GM12878 (cell line): ENCODE measurements around the gene MEF2D. TPM values are rescaled to one million over a fixed set of nuclear protein-coding genes. Genes with fewer than 3 reads are reported as not detected.
A peak's percentile ranks its signal among the peaks of the same experiment; 100 is the strongest.

Experiments used
- ATAC-seq: fragments of 200-7000 bp; cut with Tn5 transposase; 3 replicates; pipeline ENCODE4 v1.9.1; 2020; ENCODE audit warnings: mild to moderate bottlenecking, moderate library complexity
- BruUV-seq: library from RNA; stranded (reverse); fragments of 400-500 nt; replicated peaks from 2 replicates; lab custom pipeline; 2021; lab: Mats Ljungman, UMichigan
- CTCF ChIA-PET: fragments of 300-600 bp; sonication (Branson Sonifier 250); formaldehyde crosslinking; extraction: SDS; loops from one replicate; lab custom pipeline; 2021; ENCODE audit warnings: inconsistent platforms; lab: Yijun Ruan, JAX
- POLR2A ChIA-PET: fragments of 350-600 bp; formaldehyde crosslinking; extraction: SDS; loops from one replicate; lab custom pipeline; 2021; ENCODE audit warnings: inconsistent platforms; lab: Charles Lee
- RAD21 ChIA-PET: fragments of 300-600 bp; sonication (Branson Sonifier 250); formaldehyde crosslinking; loops from one replicate; lab custom pipeline; 2023; ENCODE audit warnings: antibody characterized with exemption; ENCODE audit not compliant: unreplicated experiment; lab: Charles Lee
- SMC1A ChIA-PET: fragments of 300-600 bp; sonication (Branson Sonifier 250); formaldehyde crosslinking; loops from one replicate; lab custom pipeline; 2023; ENCODE audit not compliant: unreplicated experiment, uncharacterized antibody; lab: Charles Lee
- DNase-seq: peaks from one replicate; pipeline ENCODE4 v3.0.0-alpha.2; 2011; ENCODE audit warnings: low read depth, low spot score
- FAIRE-seq: peaks from 3 replicates; lab custom pipeline; 2011; peaks lifted over from hg19 to GRCh38; lab: Jason Lieb, UNC
- H2AFZ ChIP-seq: 2 replicates; pipeline ENCODE4 v1.6.0; 2011; ENCODE audit warnings: low read depth, low read length, control low read depth; ENCODE audit not compliant: control insufficient read depth
- H3K27ac ChIP-seq: 2 replicates; pipeline ENCODE4 v1.5.1; 2011; ENCODE audit warnings: control low read depth; ENCODE audit not compliant: control insufficient read depth, insufficient read depth
- H3K27me3 ChIP-seq, 2 experiments: replicated peaks in 1 of 2; 2 replicates each; pipeline versions ENCODE4 v1.6.0 to v1.6.1; 2011; ENCODE audit warnings: low read length in 1 of 2; ENCODE audit not compliant: control insufficient read depth in 2 of 2, insufficient read depth in 2 of 2
- H3K36me3 ChIP-seq, 2 experiments: 2 replicates each; pipeline ENCODE4 v1.5.1; 2011; ENCODE audit warnings: low read length in 1 of 2; ENCODE audit not compliant: control insufficient read depth in 2 of 2, insufficient read depth in 2 of 2
- H3K4me1 ChIP-seq: 2 replicates; pipeline ENCODE4 v1.6.1; 2011; ENCODE audit warnings: mild to moderate bottlenecking, low read length, moderate library complexity, mixed read lengths; ENCODE audit not compliant: control insufficient read depth, insufficient read depth
- H3K4me2 ChIP-seq: 2 replicates; pipeline ENCODE4 v1.6.0; 2011; ENCODE audit warnings: control low read depth; ENCODE audit not compliant: control insufficient read depth, insufficient read depth
- H3K4me3 ChIP-seq: fragments of 200-600 bp; sonication (generic); 2 replicates; pipeline ENCODE4 v1.5.1; 2016
- H3K79me2 ChIP-seq: 2 replicates; pipeline ENCODE4 v1.6.0; 2011; ENCODE audit warnings: low read length; ENCODE audit not compliant: control insufficient read depth, insufficient read depth
- H3K9ac ChIP-seq: 2 replicates; pipeline ENCODE4 v1.8.0; 2011; ENCODE audit warnings: low read length, control low read depth, mixed read lengths; ENCODE audit not compliant: control insufficient read depth, insufficient read depth
- H3K9me3 ChIP-seq: replicated peaks from 3 replicates; pipeline ENCODE4 v1.5.1; 2011; ENCODE audit warnings: mild to moderate bottlenecking, low read length; ENCODE audit not compliant: control insufficient read depth, insufficient read depth
- H4K20me1 ChIP-seq: 2 replicates; pipeline ENCODE4 v1.6.0; 2011; ENCODE audit not compliant: control insufficient read depth, insufficient read depth
- BMI1 ChIP-seq: fragments of 450-650 bp; IDR thresholded peaks from 2 replicates; pipeline ENCODE4 v1.6.1; 2016; ENCODE audit warnings: mild to moderate bottlenecking, moderate library complexity, borderline replicate concordance
- E4F1 ChIP-seq: fragments of 450-650 bp; IDR thresholded peaks from 2 replicates; pipeline ENCODE4 v1.6.1; 2018; ENCODE audit warnings: borderline replicate concordance, mild to moderate bottlenecking; ENCODE audit not compliant: partially characterized antibody
- WGBS: methylation state at CpG from one replicate; pipeline ENCODE4 v1.1.6; 2016; ENCODE audit warnings: low lambda C conversion rate; ENCODE audit not compliant: insufficient replicate concordance, insufficient coverage; ENCODE audit errors: missing lambda C conversion rate; 5-methylcytosine and 5-hydroxymethylcytosine counted together
- in situ Hi-C: fragments of 300-500 bp; cut with MboI; formaldehyde crosslinking; loops from 9 replicates; pipeline ENCODE4 v1.14.3; 2018; ENCODE audit warnings: mixed read lengths
- intact Hi-C: fragments of 100-400 bp; cut with micrococcal nuclease; formaldehyde crosslinking; loops from one replicate; pipeline ENCODE4 v1.14.2; 2022; ENCODE audit not compliant: unreplicated experiment
- polyA plus RNA-seq, 11 experiments: library from polyadenylated mRNA; depleted of rRNA in 4 of 11; unstranded in 6 of 11; stranded (reverse) in 5 of 11; fragments of >200 nt; fragmentation: Nextera tagmentation in 4 of 11; fragmentation: Illumina TruSeq in 1 of 11; extraction: Ambion mirVana in 4 of 11; extraction: Trizol in 1 of 11; gene quantifications; 1 replicate in 1 of 11; 2 replicates in 10 of 11; pipeline versions ENCODE4 v1.2.1 to v1.2.3, GENCODE V29; 2011 to 2016; ENCODE audit warnings: inconsistent platforms in 2 of 11, missing spikeins in 2 of 11, low read depth in 1 of 11
- total RNA-seq, 4 experiments: library from RNA; depleted of rRNA in 3 of 4; stranded (reverse); fragments of >200 nt in 3 of 4; fragmentation: Illumina TruSeq in 1 of 4; extraction: Trizol in 1 of 4; gene quantifications; 2 replicates each; pipeline versions ENCODE4 v1.2.1 to v1.2.3, GENCODE V29; 2013 to 2021

MEF2D gene
- total and polyA plus RNA-seq, 10 of the 15 experiments (the other 5 are each of a cell fraction or from before 2014, with no cell fraction given) = 0.61 to 53.0 (median 15.2) TPM

- H3K27ac ChIP-seq = peak overlapping the region; percentile 96
- SMC1A ChIA-PET = interaction anchor here (0.6 to 21.2 kb wide), 5 partner anchors 12 to 105 kb away, joined by 3 to 460 read pairs (median 4); partner anchors contain the start of genes MEF2D and NAXE
- CTCF ChIA-PET = interaction anchor here (0.8 to 8.0 kb wide), 8 partner anchors 14 to 122 kb away, joined by 3 to 175 read pairs (median 4); partner anchors contain the start of gene MEF2D
- RAD21 ChIA-PET = interaction anchor here (0.5 to 13.6 kb wide), 7 partner anchors 11 to 344 kb away, joined by 3 to 323 read pairs (median 16); partner anchors contain the start of gene MEF2D
- ATAC-seq (no peak), DNase-seq (no peak), FAIRE-seq (no peak)
- WGBS = 70% methylated on average over 7 of the region's 7 CpGs
- peak; percentile 26; the same call in 1 of the 2 replicates for TF ChIP-seq BMI1
- TF ChIP-seq E4F1 = no peak
- H2AFZ ChIP-seq = no peak overlapping the region
- H4K20me1 ChIP-seq = no peaks in the 10 kb centered on the region
- in situ Hi-C loops (no loop called here), intact Hi-C loops (loop anchor here (10.0 kb wide), 1 partner anchor 118 kb away; the partner anchor contains the start of gene GPATCH4)
- H3K4me2 ChIP-seq = peak overlapping the region; percentile 82
- no peaks in the 10 kb centered on the region for H3K27me3 ChIP-seq
- peaks cover 90% of the 10 kb centered on the region for H3K79me2 ChIP-seq
- H3K9me3 ChIP-seq = no peaks in the 10 kb centered on the region
- BruUV-seq = no TSS peak
- H3K4me1 ChIP-seq = peaks cover 77% of the 10 kb centered on the region
- H3K4me3 ChIP-seq = peak overlapping the region; percentile 73; the same call in 1 of the 2 replicates
- peaks cover 14 to 21% of the 10 kb centered on the region in 2 experiments; a peak in 3 of 4 replicates for H3K36me3 ChIP-seq
- no peak overlapping the region for H3K9ac ChIP-seq
- POLR2A ChIA-PET = interaction anchor here (0.6 to 23.9 kb wide), 5 partner anchors 17 to 105 kb away, joined by 3 to 630 read pairs (median 6); partner anchors contain the start of genes MEF2D and NAXE
Observed at GRCh38 chr1:156486421-156487344, 13.9 kb downstream of the MEF2D start.
